Measurements from ENCODE around the gene NDUFAF3. TPM values are rescaled to one million over a fixed set of nuclear protein-coding genes. Genes with fewer than 3 reads are reported as not detected.
A peak's percentile ranks its signal among the peaks of the same experiment; 100 is the strongest.

NDUFAF3 gene
- total RNA-seq, 1 donor from 2014 or later, result 77.6 TPM

- Histone ChIP-seq H3K27ac (peak overlapping the region; percentile 93), H3K9me3 (no peaks in the 10 kb centered on the region), H3K4me1 (peaks cover 12% of the 10 kb centered on the region), H3K27me3 (no peaks in the 10 kb centered on the region), H3K4me3 (peak overlapping the region; percentile 80), H3K36me3 (peaks cover 74% of the 10 kb centered on the region)
- intact Hi-C loops (cut with DNase I), result no loop called here
- DNase-seq (no peak), ATAC-seq (no peak)
- no peak for TF ChIP-seq CTCF (IDR thresholded peaks at IDR 0.05)
Observed at GRCh38 chr3:49028298-49028672, 6.4 kb downstream of the NDUFAF3 start.

DNA sequence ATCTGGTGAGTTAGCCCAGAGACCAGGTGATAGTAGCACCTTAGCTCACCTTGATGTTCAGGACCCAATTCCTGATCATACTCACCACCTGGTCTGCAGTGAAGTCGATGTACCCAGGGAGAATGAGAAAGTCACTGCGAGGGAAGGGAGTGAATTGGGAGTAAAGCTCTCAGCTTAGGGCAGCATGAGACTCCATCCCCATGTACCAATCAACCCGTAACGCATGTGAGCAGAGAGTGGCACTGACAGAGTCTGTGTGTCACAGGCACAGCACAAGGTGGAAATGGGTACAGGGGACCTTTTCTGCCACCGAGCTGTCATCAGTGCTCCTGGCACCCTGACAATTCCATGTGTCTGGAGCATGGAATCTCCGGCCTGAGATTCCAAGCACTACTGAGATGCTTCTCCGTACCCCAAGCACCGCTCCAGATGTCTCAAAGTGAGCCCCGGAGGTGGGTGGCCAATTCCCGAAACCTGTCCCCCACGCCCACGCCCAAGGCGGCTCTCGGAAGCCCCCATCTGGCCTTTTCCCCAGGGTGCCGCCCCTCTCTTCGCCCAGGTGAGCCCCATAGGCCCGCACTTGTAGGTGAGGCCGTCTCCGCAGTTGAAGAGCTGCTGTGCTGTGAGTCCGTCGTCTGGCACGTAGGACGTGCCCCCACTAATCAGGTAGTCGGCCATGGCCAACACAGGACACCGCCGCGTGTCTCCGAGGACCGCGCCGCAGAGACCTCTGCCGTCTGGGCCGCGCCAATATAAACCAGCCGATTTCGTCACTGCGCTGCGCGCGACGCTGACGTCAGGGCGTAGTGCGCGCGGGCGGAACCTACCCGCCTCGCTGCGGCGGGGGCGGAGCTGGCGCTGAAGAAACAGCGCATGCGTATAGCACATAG is 7.0 kb downstream of the NDUFAF3 start, which contains the start of gene IMPDH2:
Gene IMPDH2 (minus strand): TSS at position 726 of the 890 bp plus-strand sequence. CDS start 48 bp downstream, at position 678.
- Histone ChIP-seq H3K36me3 (peaks cover 73% of the 10 kb centered on the region), H3K27me3 (no peaks in the 10 kb centered on the region), H3K9me3 (no peaks in the 10 kb centered on the region)

DNA sequence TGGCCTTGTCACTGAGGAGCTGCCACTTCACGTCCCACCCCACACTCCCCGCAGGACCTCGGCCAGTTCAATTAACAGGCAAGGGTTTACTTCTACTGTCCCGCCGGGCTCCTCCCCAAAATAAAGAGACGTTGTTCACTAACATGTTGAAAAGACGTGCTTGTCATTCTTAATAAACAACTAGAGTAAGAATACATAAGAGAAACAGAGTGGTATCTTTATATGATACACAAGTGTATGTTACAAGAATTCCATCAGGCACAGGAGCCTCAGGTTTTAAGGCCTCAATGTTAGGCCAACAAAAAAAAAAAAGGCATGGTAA is 7.6 kb downstream of the NDUFAF3 start:
- Histone ChIP-seq H3K27me3 (no peaks in the 10 kb centered on the region), H3K36me3 (peaks cover 73% of the 10 kb centered on the region), H3K4me3 (peak overlapping the region; percentile 80), H3K9me3 (no peaks in the 10 kb centered on the region), H3K4me1 (peaks cover 11% of the 10 kb centered on the region), H3K27ac (peak overlapping the region; percentile 93)
- ATAC-seq (no peak), DNase-seq (no peak)
- intact Hi-C loops (cut with DNase I), result no loop called here
- no peak for TF ChIP-seq CTCF (IDR thresholded peaks at IDR 0.05)

More for the DNA sequence above, 7.0 kb downstream of the NDUFAF3 start, which contains the start of gene IMPDH2:
- DNase-seq, result peak; percentile 97
- intact Hi-C loops (cut with DNase I), result no loop called here
- peak; percentile 96 for ATAC-seq
- H3K4me1 ChIP-seq, result peaks cover 11% of the 10 kb centered on the region
- peak within 1 kb of the TSS; percentile 80 for H3K4me3 ChIP-seq
- no peak for TF ChIP-seq CTCF (IDR thresholded peaks at IDR 0.05)
- H3K27ac ChIP-seq, result peak within 1 kb of the TSS; percentile 93

DNA sequence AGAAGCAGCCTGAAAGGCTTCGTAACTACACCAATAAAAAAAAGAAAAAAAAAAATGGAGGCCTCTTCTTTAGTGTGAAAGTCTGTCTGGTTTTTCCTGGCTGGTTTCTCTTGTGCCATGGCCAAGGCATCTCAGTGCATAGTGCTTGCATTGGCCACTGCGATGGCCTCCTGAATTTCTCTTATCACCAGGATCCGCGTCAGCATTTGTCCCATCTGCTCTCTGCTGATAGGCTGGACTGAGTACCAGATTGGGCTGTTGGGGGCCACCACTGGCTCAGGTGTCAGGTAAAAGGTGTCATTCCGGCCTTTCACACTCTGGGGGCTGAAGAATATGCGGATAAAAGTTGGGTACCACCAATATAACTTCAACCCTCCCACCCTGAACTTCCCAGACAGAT is 8.4 kb downstream of the NDUFAF3 start:
- ATAC-seq (no peak), DNase-seq (no peak)
- peaks cover 72% of the 10 kb centered on the region for H3K36me3 ChIP-seq
- no peak overlapping the region for H3K27ac ChIP-seq
- intact Hi-C loops (cut with DNase I), result no loop called here
- H3K4me1 ChIP-seq, result peaks cover 11% of the 10 kb centered on the region
- no peaks in the 10 kb centered on the region for H3K9me3 ChIP-seq
- H3K27me3 ChIP-seq, result no peaks in the 10 kb centered on the region
- H3K4me3 ChIP-seq, result no peak overlapping the region
- no peak for TF ChIP-seq CTCF (IDR thresholded peaks at IDR 0.05)

- DNase-seq, result no peak
- no peak for ATAC-seq
- Histone ChIP-seq H3K9me3 (no peaks in the 10 kb centered on the region), H3K36me3 (peaks cover 71% of the 10 kb centered on the region), H3K4me3 (no peak overlapping the region), H3K27ac (no peak overlapping the region), H3K27me3 (no peaks in the 10 kb centered on the region), H3K4me1 (peaks cover 11% of the 10 kb centered on the region)
- no peak for TF ChIP-seq CTCF (IDR thresholded peaks at IDR 0.05)
- intact Hi-C loops (cut with DNase I), result no loop called here
Observed at GRCh38 chr3:49032646-49033304, 10.9 kb downstream of the NDUFAF3 start.

Data from upper lobe of right lung (tissue), 1 donor.